Activated CD4-positive, alpha-beta T cell treated with anti-CD3 and anti-CD28 coated beads for 24 hours (primary cell): ENCODE measurements around the gene KRT39.

Experiments
- DNase-seq, 2 donors: peaks; one replicate each; pipeline ENCODE4 v3.0.0-alpha.2; 2020; ENCODE audit warnings: low read depth in 2 of 2

Gene KRT39

DNA sequence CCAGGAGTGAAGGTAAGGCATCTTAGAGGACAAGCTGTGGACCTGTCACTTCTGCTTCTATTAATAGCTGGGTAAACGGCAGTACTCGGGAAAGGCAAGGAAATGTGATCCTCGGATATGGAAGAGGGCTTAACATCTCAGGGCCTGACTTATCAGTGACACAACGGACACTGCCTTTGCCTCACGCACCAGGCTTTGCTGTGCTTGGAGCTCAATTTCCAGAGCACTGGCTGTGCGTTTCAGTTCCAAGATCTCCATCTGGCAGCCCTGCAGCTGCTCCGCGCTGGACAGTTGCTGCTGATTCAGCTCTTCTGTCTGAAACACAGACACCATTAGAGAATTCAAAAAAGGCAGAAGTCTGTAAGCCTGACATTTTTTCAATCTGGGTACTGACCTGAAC lies 13.8 kb upstream of the KRT39 start:
- DNase-seq: no peak

DNA sequence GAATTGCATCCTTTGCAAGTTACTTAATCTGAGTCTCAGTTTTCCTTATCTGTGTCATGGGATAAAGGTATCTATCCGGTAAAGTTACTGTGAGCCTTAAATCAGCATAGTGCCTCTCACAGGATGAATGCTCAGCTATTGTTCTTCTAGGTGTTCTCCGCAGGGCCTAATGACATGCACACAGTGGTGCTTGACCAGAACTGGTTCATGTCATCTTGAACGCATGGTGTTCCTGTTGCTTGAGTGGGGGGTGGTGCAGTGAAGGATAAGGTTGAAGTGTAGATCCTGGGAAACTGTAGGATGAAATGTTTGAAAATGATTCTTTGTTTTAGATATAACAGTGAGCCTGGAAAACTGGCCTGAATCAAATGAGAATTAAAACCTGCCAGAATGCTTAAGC lies 13.4 kb upstream of the KRT39 start:
- DNase-seq: no peak

DNA sequence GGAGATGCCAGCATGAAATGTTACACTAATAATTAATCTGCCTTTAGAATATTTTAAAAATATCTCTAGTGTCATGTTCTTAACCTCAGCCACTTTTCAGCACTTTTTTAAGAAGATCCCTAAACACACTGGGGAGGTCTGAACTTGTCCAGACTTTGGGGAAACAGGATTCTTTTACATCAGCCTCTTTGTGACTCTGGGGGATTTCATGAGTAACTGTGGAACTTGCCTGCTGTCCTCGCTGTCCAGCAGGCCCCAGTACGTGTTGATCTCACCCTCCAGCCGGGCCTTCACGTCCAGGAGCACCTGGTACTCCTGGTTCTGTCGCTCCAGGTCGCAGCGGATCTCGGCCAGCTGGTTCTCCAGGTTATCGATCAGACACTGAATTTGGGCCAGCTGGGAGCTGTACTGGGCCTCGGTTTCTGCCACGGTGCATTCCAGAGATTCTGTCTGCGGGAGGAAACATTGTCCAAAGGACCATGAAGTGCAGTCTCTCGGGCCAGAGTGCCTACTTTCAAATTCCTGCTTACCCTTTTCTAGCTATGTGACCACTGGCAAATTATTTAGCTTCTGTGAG lies 11.9 kb upstream of the KRT39 start:
- no peak for DNase-seq

DNA sequence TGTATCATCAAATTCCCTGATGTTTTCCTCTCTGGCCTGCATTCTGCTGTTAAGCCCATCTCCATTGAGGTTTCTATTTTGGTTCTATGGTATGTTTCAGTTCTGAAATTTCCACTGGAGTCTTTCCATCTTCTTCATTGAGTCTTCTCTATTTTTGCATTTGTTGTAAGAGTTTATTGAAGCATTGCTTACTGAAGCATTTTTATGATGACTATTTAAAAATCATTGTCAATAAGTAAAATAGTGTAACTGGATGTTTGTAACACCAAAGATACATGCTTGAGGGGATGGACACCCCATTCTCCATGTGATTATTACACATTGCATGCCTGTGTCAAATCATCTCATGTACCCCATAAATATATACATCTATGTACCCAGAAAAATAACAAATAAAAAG lies 8.8 kb upstream of the KRT39 start:
- DNase-seq: no peak

DNA sequence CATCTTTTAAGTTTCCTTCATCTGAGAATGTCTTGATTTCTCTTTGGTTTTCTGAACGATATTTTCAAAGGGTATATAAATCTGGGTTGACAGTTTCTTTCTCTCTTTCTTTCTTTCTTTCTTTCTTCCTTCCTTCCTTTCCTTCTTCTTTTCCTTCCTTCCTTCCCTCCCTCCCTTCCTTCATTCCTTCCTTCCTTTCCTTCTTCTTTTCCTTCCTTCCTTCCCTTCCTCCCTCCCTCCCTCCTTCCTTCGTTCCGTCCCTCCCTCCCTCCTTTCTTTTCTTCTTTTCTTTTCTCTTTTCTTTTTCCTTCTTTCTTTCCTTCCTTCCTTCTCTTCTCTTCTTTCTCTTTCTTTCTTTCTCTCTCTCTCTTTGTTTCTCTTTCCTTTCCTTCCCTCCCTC lies 7.6 kb upstream of the KRT39 start:
- DNase-seq: no peak

DNA sequence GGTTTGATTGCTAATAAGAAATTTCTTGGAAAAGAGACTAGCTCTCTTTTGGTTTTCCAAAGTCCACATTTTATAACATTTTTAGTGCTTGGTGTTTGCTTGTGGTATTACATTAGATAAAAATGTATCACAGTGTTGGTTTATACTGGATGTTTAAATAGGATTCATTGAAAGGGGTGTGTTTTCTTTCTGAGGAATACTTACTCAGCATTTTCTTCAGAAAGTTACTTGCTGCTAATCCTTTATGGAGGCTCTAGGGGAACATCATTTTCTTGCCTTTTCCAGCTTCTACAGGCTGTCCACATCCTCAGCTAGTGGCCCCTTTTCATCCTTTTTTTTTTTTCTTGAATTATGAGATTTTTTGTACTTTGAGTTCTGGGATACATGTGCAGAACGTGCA lies 834 bp upstream of the KRT39 start:
- no peak for DNase-seq

DNA sequence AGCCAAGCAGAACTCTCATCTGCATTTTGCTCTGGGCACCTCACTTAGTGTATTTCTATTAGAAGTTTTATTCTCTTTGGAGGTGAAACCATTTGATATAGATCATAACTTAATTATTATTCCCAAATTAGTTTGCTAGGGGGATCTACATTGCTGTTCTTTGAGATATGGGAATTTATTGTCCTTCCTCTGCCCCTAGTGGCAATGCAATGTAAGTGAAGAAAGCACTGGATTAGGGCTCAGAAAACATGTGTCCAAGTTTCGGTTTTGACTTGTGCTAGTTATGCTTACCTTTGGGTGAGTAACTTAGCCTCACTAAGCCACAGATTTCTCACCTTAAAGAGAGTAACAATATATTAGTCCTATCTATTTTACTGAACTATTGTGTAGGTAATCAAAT lies 2.9 kb downstream of the KRT39 start:
- DNase-seq: no peak

DNA sequence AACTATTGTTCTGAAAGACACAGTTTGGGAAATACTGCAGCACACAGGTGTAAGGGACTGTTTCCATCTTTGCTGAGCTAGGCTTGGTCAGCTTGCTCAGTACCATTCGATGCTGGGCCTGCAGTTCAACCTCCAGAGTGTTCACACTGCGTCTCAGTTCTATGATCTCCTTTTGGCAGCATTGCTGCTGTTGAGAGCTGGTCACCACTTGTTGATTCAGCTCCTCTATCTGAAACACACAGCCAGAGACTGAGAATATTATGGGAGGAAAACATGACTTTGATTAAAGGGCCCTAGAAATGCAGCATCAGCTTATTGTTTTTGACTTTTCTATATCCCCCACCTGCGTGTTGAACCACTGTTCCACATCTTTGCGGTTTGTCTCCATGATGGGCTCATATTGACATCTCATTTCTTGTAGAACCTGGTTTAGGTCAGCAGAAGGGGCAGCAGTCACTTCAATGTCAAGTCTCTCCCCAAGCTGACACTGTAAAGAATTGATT lies 4.6 kb downstream of the KRT39 start:
- DNase-seq: no peak

DNA sequence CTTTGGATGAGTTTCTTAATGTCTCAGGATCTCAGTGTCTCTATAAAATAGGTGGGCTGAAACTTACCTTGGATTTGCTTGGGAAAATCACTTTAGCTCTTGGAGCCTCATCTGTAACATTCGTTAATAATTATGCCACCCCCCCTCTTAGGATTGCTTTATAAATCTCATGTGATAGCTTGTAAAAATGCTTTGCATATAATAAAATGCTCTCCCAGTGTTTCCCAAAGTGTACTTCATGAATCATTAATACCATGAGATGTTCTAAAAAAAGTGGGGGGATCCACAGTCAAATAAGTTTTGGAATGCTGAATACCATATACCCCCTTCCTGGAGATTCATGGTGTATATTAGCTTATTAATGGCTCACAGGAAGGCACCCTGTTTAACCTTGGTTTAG lies 5.2 kb downstream of the KRT39 start:
- DNase-seq: no peak

DNA sequence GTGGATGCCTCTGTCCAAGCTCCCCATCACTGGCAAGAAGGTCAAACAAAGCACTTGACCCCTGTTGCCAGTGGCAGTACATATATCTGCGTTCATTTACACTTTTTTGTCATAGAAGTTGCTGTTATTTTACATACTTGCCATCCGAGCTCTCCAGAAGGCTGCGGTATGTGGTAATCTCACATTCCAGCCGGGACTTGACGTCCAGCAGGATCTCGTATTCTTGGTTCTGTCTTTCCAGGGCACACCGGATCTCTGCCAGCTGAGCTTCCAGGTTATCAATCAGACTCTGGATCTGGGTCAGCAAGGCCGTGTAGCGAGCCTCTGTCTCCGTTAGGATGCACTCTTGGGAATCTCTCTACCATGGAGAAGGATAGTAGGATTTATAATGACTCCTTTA lies 6.6 kb downstream of the KRT39 start:
- no peak for DNase-seq

DNA sequence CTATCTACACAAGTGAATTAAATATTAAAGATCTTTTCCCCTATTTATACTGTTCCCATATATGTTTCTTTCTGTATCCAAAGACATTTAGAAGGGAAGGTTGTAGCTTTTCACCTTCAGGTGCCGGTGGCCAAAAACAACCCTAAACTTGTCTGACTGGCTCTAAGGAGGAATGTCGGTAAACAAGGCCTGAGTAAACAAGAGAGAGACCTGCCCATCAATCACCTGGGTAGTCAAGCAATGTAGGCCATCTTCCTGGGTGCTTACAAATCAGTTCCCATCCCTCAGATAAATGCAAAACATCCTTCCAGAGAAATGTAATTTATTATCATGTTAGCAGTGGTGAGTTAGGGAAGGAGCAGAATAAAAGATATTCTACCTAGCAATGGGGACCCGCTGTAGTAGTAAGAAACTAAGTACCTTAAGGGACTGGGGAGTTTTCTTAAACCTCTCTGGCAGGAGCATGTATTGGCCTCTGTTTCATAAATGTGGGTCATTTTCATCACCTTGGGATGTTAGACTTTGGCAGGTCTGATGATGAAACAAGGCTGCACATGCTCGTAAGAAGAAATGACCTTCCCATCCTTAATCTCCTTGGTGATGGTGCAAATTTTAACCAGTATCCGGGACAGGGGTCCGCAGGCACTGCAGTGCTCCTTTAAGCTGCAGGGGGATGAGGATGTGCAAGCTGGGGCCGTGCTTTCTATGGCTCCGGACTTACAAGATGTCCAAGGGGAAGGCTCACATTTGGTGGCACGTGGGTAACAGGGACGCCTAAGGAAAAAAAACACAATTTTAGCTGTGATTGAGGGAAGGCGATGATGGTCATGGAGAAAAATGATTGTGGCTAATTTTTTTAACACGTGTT lies 8.4 kb downstream of the KRT39 start:
- no peak for DNase-seq

DNA sequence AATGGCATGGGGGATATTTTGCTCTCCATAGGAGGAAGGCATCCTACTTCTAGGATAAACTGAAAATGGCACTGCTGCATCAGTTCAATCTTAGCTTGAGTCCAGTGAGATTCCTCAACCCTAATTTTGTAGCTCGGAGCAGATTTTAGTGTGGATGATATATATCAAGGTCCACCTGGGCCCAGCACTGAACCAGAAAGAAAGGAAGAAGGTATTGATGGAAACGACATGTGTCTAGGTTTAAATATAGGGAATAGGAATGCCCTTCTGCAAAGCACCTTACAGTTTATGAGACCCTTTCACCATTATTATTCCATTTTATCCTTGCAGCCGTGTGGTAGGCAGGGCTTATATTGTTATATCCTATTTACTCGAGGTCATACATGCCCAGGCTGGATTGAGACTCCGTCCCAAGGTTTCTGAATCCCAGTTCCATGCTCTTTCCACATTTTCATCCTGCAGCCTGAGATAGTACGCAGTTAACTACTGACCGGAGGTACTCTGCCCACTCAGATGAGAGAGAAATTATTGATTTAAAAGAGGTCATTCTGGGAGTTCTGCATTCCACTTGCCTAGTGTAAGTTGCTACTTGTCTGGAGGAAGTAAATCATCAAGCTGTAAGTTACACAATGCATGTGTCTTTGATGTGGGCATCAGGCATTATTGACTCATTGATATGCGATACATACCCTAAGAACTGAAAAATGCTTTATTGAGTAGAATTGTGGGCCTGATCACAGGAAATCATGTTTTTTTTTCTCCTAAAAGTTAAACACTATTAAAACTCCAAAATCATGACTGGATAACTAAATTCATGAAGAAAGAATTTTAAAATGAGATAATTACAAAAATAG lies 10.1 kb downstream of the KRT39 start:
- no peak for DNase-seq

DNA sequence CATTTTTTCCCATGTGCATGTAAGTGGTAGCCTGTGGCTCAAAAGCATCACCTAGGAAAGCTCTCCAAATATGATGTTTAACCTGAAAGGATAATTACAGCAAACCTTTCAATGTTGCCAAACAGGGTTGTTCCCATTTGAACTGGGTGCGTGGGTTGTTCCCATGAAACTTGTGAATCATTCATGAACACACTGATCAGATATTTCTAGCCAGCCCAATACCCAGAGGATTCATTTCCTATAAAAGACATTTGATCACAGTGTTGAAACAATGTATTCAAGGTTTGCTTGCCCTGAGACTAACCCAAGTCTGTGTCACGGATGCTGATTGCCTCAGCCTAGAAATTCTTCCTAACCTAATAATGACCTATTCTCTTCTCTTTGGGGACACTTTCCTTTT lies 12.9 kb downstream of the KRT39 start:
- DNase-seq: no peak

DNA sequence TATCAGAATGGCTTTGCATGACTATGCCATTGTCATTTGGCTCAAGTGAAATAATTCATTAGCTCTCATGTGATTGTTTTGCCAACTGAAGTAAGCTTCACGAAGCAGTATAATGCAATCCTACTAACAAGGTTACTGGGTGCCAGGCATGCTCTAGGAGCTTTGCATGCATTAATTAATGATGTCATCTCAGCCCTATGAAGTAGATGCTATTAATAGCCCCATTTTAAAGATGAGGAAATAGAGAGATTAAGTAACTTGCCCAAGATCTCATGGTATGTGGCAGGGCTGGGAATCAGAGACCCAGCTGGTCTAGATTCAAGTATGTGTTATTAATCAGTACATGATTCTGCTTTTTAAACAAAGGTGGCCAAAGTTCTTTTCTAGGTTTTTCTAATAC lies 14.1 kb downstream of the KRT39 start:
- DNase-seq: no peak

DNA sequence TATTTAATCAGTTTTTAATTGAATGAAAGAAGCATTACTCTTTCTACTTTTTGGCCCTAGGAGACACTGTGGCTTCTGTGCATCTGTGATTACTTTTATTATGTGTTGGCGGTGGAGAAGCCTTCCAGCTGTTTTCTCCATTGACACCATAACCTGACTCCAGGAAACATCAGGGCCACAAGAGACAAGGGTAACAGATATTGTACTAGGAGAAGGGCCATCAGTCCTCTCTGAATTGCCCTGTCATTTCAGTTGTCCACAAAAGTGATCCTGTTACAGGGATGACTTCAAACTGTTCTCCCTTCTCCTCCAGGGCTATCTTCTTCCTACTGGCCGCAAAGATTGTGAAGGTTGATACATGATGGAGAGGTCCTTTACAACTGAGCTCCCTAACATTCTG lies 14.6 kb downstream of the KRT39 start:
- no peak for DNase-seq

DNA sequence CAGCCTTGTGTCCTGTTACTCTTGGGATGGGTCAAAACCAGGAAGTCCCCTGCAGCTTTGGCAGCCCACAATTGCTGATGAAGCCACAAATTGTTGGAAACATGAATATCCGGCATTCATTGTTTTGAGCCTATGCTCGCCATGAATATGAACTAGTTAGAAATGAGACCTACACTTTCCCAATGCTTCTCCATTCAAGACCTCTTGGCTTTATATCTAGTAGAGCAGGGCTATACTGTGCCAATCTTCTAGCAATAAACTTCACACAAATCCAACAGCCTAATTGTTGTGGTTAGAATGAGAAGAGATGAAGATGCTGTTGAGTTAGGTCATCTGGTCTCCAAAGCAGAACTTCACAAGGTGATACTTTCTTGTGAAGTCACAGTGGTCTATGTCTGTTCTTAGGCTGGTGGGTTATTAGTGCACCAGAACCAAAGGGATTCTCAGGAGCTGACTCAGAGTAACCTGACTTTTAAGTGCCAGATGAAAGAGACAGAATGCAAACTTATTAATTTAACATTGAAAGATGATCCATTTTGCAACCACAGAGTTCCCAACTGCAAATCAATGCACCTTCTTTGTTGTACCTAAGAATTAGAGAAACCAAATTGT lies 15.6 kb downstream of the KRT39 start:
- no peak for DNase-seq

DNA sequence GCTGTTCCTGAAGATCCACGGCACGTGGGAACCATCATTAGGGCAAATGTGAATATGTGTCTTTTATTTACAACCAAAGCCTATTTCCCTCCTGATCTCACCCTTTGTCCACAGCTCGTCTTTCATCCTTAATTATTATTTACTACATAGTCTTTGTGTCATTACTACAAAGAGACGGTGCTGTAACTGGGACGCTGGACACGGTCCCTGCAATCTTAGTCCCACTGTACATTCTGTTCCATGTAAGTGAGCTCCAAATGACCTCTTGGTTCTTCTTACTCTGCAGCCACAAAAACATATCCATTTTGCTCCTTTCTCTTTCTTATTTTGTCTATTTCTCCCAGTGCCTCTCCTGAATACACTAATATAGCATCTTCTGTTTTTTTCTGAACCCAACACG lies 16.6 kb downstream of the KRT39 start:
- DNase-seq: no peak

DNA sequence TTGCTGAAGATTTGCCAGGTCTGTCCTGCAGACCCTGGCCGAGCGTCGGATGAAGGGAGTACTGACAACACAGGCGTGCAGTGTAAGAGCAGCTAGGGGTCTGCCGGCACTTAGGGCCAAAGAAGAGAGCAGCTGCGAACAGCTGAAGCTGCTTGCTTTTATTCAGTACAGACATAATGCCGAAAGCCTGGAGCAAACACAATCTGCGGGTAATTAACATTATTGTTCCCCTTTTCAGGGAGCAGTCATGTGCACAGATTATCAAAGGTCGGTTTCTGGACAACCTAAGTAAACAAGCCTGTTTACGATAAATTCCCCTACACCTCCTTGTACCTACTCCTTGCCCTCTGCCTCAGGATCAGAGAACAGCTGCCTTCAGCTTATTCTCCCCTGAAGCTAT lies 17.3 kb downstream of the KRT39 start:
- no peak for DNase-seq

DNA sequence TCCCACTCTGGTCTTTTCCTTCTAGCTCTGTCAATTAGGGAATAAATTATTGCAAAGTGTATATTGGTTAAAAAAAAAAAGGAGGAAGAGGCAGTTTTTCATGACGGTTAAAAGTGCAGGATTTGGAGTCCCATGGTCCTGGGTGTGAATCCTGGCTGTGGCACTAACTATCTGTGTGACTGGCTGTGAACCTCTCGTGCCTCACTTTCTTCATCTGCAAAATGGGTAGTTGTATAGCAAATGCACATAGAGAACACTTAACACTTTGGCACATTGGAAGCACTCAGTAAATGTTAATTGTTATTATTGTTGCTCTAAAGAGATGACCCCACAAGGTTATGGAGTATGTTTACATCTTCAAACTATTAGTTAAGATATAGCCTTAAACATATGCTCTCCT lies 18.8 kb downstream of the KRT39 start:
- no peak for DNase-seq

DNA sequence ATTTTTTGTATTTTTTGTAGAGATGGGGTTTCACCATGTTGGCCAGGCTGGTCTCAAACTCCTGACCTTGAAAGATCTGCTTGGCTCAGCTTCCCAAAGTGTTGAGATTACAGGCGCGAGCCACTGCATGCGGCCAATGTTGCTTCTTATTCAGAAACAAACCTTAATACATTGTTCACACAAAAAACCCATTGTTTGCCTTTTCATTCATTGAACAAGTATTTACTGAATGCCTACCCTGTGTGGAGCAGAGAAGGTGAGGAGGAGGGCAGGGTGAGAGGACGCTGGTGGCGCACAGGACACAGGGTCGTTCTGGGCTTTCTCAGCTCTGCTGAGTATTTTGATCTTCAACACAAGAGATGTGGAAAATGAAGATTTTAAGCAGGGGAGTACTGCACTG lies 21.3 kb downstream of the KRT39 start:
- DNase-seq: no peak

DNA sequence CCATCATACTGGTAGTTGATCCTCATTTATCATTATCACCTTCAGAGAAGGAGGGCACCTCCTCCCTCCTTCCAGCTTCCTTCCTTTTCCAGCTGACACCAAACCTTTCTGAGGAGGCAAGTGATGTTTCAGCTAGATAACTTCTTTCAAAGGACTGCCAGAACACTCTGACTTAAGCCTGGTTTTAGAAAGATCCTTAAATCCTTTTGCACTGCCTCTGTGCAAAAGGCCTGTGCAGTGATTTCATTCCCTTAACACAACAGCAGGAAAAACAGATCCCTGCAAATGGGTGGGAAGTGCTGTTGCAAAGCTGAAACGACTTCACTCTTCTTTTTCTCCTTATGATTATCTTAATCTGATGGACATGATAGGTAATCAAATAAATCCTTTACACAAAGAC lies 22.2 kb downstream of the KRT39 start:
- no peak for DNase-seq

DNA sequence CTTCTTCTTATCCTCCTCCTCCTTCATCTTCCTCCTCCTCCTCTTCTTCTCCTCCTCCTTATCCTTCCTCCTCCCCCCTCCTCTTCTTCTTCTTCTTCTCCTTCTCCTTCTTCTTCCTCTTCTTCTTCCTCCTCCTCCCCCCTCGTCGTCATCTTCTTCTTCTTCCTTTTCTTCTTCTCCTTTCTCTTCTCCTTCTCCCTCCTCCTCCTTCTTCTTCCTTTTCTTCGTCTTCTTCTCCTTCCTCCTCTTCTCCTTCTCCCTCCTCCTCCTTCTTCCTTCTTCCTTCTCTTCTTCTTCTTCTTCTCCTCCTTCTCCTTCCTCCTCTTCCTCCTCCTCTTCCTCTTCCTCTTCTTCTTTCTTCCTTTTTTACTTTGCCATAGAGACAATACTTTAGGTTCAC lies 24.2 kb downstream of the KRT39 start:
- DNase-seq: no peak
